ENCODE measurements around the gene TTN.

Gene TTN

DNA sequence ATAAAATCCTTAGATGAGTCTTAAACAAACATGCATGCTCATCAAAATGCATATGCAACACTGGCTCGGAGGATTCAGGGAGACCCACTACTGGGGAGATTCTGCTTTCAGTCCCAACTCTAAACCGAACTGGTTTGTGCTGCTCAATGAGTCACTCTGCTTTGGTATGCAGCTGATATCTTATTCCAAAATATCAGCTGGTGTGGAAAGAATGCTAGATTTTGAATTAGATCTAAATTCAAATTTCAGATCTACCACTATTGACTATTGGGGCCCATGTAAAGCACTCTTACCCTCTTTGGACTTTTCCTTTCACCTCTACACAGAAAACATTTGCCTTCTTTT, 39.2 kb upstream of the TTN start:
- no peaks in the 10 kb centered on the region for H3K4me1 ChIP-seq (ENCODE audit: insufficient read depth, low read length, poor library complexity, severe bottlenecking)
- no peak overlapping the region for H2AFZ ChIP-seq (ENCODE audit: low read length)
- no peaks in the 10 kb centered on the region for H3K9me2 ChIP-seq (replicated peaks; ENCODE audit: low read depth, low read length)
- H3K4me2 ChIP-seq (ENCODE audit: low read depth, low read length, poor library complexity, severe bottlenecking), result no peak overlapping the region
- no peak overlapping the region for H3K9ac ChIP-seq (ENCODE audit: low read depth, low read length, poor library complexity, severe bottlenecking)
- H4K20me1 ChIP-seq (ENCODE audit: insufficient read depth, low read length, poor library complexity, severe bottlenecking), result no peaks in the 10 kb centered on the region
- H3F3A ChIP-seq (ENCODE audit: low read depth), result no peaks in the 10 kb centered on the region
- H3K36me3 ChIP-seq (ENCODE audit: insufficient read depth, low read length), result no peaks in the 10 kb centered on the region
- H3K9me3 ChIP-seq (ENCODE audit: insufficient read depth, low read depth, low read length), result no peaks in the 10 kb centered on the region
- no peak for TF ChIP-seq EZH2phosphoT487 (IDR thresholded peaks at IDR 0.05; ENCODE audit: borderline replicate concordance)
- H3K27me3 ChIP-seq (ENCODE audit: insufficient read depth, low read length, poor library complexity, severe bottlenecking), result no peaks in the 10 kb centered on the region
- H3K79me2 ChIP-seq (ENCODE audit: insufficient read depth, low read length), result no peaks in the 10 kb centered on the region
- no peak overlapping the region for H3K4me3 ChIP-seq (ENCODE audit: low read length, poor library complexity, severe bottlenecking)

GRCh38 chr2:178845566-178846457, 38.6 kb upstream of the TTN start:
- Histone ChIP-seq H3F3A (ENCODE audit: low read depth) (no peaks in the 10 kb centered on the region), H3K4me2 (ENCODE audit: low read depth, low read length, poor library complexity, severe bottlenecking) (no peak overlapping the region), H3K9ac (ENCODE audit: low read depth, low read length, poor library complexity, severe bottlenecking) (no peak overlapping the region), H3K9me2 (replicated peaks; ENCODE audit: low read depth, low read length) (no peaks in the 10 kb centered on the region), H3K9me3 (ENCODE audit: insufficient read depth, low read depth, low read length) (no peaks in the 10 kb centered on the region), H3K36me3 (ENCODE audit: insufficient read depth, low read length) (no peaks in the 10 kb centered on the region), H2AFZ (ENCODE audit: low read length) (no peak overlapping the region), H3K4me3 (ENCODE audit: low read length, poor library complexity, severe bottlenecking) (no peak overlapping the region), H4K20me1 (ENCODE audit: insufficient read depth, low read length, poor library complexity, severe bottlenecking) (no peaks in the 10 kb centered on the region), H3K27me3 (ENCODE audit: insufficient read depth, low read length, poor library complexity, severe bottlenecking) (no peaks in the 10 kb centered on the region), H3K4me1 (ENCODE audit: insufficient read depth, low read length, poor library complexity, severe bottlenecking) (no peaks in the 10 kb centered on the region), H3K79me2 (ENCODE audit: insufficient read depth, low read length) (no peaks in the 10 kb centered on the region)
- TF ChIP-seq, protein P1, sequence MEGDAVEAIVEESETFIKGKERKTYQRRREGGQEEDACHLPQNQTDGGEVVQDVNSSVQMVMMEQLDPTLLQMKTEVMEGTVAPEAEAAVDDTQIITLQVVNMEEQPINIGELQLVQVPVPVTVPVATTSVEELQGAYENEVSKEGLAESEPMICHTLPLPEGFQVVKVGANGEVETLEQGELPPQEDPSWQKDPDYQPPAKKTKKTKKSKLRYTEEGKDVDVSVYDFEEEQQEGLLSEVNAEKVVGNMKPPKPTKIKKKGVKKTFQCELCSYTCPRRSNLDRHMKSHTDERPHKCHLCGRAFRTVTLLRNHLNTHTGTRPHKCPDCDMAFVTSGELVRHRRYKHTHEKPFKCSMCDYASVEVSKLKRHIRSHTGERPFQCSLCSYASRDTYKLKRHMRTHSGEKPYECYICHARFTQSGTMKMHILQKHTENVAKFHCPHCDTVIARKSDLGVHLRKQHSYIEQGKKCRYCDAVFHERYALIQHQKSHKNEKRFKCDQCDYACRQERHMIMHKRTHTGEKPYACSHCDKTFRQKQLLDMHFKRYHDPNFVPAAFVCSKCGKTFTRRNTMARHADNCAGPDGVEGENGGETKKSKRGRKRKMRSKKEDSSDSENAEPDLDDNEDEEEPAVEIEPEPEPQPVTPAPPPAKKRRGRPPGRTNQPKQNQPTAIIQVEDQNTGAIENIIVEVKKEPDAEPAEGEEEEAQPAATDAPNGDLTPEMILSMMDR (conservative IDR thresholded peaks at IDR 0.05; ENCODE audit: low read length), result no peak
- TF ChIP-seq EZH2phosphoT487 (IDR thresholded peaks at IDR 0.05; ENCODE audit: borderline replicate concordance), result no peak

DNA sequence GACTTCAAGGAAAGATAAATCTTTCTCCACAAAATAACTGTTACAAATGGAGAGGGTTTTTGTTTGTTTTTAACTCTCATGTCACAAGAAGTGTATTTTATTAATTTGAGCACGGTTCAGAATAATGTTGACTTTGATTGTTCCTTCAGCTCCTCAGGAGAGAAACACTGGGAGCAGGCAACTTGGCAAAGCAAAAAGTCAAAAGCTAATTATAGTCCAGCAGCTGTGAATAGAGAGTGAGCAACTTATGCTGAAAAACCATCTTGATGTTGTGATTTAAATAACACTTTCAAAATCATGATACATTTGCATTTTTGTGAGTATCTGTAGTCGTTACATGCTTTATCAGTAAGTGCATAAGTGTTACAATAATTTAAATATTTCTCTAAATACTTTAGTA, 37.5 kb upstream of the TTN start:
- TF ChIP-seq, protein P1 (conservative IDR thresholded peaks at IDR 0.05; ENCODE audit: low read length), result no peak
- TF ChIP-seq EZH2phosphoT487 (IDR thresholded peaks at IDR 0.05; ENCODE audit: borderline replicate concordance), result no peak

GRCh38 chr2:178844269-178844668, 37.0 kb upstream of the TTN start:
- no peaks in the 10 kb centered on the region for H3K9me2 ChIP-seq (replicated peaks; ENCODE audit: low read depth, low read length)
- H3K4me1 ChIP-seq (ENCODE audit: insufficient read depth, low read length, poor library complexity, severe bottlenecking), result no peaks in the 10 kb centered on the region
- no peaks in the 10 kb centered on the region for H3K27me3 ChIP-seq (ENCODE audit: insufficient read depth, low read length, poor library complexity, severe bottlenecking)
- no peaks in the 10 kb centered on the region for H3F3A ChIP-seq (ENCODE audit: low read depth)
- no peak overlapping the region for H3K4me3 ChIP-seq (ENCODE audit: low read length, poor library complexity, severe bottlenecking)
- H3K36me3 ChIP-seq (ENCODE audit: insufficient read depth, low read length), result no peaks in the 10 kb centered on the region
- H3K9me3 ChIP-seq (ENCODE audit: insufficient read depth, low read depth, low read length), result no peaks in the 10 kb centered on the region
- H3K4me2 ChIP-seq (ENCODE audit: low read depth, low read length, poor library complexity, severe bottlenecking), result no peak overlapping the region
- TF ChIP-seq, protein P1 (conservative IDR thresholded peaks at IDR 0.05; ENCODE audit: low read length), result no peak
- TF ChIP-seq EZH2phosphoT487 (IDR thresholded peaks at IDR 0.05; ENCODE audit: borderline replicate concordance), result no peak
- H2AFZ ChIP-seq (ENCODE audit: low read length), result no peak overlapping the region
- H3K9ac ChIP-seq (ENCODE audit: low read depth, low read length, poor library complexity, severe bottlenecking), result no peak overlapping the region
- no peaks in the 10 kb centered on the region for H3K79me2 ChIP-seq (ENCODE audit: insufficient read depth, low read length)
- H4K20me1 ChIP-seq (ENCODE audit: insufficient read depth, low read length, poor library complexity, severe bottlenecking), result no peaks in the 10 kb centered on the region

More for the DNA sequence above, 37.5 kb upstream of the TTN start:
- H3K9ac ChIP-seq (ENCODE audit: low read depth, low read length, poor library complexity, severe bottlenecking), result no peak overlapping the region
- H3K9me2 ChIP-seq (replicated peaks; ENCODE audit: low read depth, low read length), result no peaks in the 10 kb centered on the region
- no peaks in the 10 kb centered on the region for H4K20me1 ChIP-seq (ENCODE audit: insufficient read depth, low read length, poor library complexity, severe bottlenecking)
- H2AFZ ChIP-seq (ENCODE audit: low read length), result no peak overlapping the region
- H3K36me3 ChIP-seq (ENCODE audit: insufficient read depth, low read length), result no peaks in the 10 kb centered on the region
- no peaks in the 10 kb centered on the region for H3K27me3 ChIP-seq (ENCODE audit: insufficient read depth, low read length, poor library complexity, severe bottlenecking)
- no peaks in the 10 kb centered on the region for H3K79me2 ChIP-seq (ENCODE audit: insufficient read depth, low read length)
- no peaks in the 10 kb centered on the region for H3K9me3 ChIP-seq (ENCODE audit: insufficient read depth, low read depth, low read length)
- no peaks in the 10 kb centered on the region for H3K4me1 ChIP-seq (ENCODE audit: insufficient read depth, low read length, poor library complexity, severe bottlenecking)
- H3K4me3 ChIP-seq (ENCODE audit: low read length, poor library complexity, severe bottlenecking), result no peak overlapping the region
- no peaks in the 10 kb centered on the region for H3F3A ChIP-seq (ENCODE audit: low read depth)
- H3K4me2 ChIP-seq (ENCODE audit: low read depth, low read length, poor library complexity, severe bottlenecking), result no peak overlapping the region
